Stimulated activated CD4-positive, alpha-beta T cell treated with anti-CD3 and anti-CD28 coated beads, TNF-alpha, amount 100 ng/mL, for 24 hours (primary cell): Measurements from ENCODE around the gene SAMD4A.

Experiments
- DNase-seq, 3 experiments: peaks; one replicate each; pipeline ENCODE4 v3.0.0-alpha.2; 2020; ENCODE audit warnings: low read depth in 3 of 3

Gene SAMD4A

DNA sequence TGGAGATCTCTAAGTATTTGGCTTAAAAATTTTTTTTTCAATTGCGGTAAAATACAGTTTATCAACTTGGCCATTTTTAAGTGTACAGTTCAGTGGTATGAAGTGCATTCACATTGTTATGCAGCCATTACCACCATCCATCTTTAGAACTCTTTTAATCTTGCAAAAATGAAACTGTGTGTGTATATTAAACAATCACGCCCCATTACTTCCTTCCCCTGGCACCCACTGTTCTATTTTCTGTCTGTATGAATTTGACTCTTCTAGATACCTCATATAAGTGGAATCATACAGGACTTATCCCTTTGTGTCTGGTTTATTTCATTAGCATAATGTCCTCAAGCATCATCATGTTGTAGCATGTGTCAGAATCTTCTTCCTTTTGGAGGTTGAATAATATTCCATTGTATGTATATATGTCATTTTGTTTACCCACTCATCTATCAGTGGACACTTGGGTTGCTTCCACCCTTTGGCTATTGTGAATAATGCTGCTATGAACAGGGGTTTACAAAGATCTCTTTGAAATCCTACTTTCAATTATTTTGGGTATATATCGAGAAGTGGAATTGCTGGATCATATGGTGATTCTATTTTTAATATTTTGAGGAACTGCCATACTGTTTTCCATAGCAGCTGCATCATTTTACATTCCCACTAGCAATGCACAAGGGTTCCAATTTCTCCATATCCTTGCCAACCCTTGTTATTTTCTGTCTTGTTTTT, 62.9 kb downstream of the SAMD4A start:
- no peak for DNase-seq

DNA sequence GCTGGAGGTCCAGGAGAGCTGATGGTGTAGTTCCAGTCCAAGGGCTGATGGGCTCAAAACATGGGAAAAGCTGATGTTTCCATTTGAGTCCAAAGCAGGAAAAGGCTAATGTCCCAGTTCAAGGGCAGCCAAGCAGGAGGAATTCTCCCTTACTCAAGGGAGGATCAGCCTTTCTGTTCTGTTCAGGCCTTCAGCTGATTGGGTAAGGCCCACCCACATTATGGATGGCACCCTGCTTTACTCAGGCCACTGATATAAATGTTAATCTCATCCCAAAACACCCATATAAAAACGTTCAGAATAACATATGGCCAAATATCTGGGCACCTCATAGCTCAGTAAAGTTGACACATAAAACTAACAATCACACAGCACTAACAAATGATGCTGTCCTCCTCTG, 64.1 kb downstream of the SAMD4A start:
- DNase-seq = no peak

DNA sequence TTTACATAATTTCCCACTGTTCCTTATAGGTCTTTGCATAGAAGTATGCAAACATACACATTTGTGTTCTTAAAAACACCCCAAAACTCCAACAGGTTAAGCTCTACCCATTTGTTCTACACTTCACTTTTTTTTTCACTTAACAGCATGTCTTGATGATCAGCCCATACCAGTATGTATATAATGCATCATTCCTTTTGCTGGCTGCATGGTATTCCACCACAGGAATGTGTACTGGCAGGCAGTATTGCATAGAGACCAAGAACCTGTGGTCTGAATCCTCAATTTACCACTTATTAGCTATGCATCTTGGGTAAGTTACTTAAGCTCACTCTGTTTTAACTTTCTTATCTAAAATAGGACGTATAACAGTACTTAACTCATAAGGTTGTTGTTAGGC, 65.5 kb downstream of the SAMD4A start:
- no peak for DNase-seq

GRCh38 chr14:54633076-54633475, 66.1 kb downstream of the SAMD4A start:
- no peak for DNase-seq

- DNase-seq = no peak
Measured at GRCh38 chr14:54637270-54638134, 70.6 kb downstream of the SAMD4A start.

DNA sequence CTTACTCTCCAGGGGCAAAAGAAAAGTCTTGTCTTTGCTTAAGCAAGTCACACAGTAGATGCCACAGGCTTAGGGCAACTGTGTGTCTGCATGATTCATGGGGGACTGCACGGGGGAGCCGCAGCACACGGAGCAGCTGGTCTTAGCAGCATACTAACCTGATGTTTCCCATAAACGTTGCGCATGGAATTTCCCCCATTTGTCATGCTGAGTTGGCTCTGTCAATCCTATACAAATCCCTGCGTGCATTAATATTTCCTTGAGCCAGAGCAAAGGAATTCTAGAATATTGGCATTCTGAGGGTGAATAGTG, 71.2 kb downstream of the SAMD4A start:
- DNase-seq = no peak

DNA sequence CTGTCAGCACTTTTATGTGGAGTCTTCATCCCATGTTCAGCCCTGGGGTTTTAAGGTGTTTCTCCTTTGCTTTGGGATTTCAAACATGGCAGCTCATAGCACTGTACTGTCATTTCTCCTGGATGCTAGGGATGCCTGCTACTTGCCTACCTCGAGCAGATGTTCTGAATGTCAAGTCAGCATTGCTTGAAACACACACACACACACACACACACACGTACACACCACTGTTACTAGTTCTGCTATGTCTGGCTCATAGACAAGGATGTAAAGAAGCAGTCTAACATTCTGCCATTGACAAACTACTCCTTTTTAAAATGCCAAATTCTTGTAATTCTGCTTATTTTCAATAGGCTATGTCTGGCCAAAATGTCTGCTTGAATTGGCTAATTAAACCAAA, 72.7 kb downstream of the SAMD4A start:
- DNase-seq = no peak

GRCh38 chr14:54640506-54640905, 73.6 kb downstream of the SAMD4A start:
- DNase-seq = no peak

DNA sequence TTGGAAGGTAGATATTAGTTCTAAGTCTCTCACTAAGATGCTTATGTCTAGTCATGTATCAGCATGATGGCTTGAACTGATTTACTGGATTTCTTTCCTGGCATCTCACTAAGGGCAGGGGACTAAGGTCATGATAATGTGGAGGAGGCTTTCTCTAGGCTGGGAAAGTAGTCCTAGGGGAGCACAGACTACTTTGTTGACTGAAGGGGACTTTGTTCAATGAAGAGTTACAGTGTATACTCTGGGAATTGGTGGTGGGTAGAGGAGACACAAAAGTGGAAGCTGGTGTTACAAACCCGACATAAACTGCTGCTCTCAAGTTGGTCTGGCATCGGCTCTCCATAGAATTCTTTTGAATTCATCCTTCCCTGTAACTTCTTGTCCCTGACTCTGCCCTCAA, 75.2 kb downstream of the SAMD4A start:
- no peak for DNase-seq

DNA sequence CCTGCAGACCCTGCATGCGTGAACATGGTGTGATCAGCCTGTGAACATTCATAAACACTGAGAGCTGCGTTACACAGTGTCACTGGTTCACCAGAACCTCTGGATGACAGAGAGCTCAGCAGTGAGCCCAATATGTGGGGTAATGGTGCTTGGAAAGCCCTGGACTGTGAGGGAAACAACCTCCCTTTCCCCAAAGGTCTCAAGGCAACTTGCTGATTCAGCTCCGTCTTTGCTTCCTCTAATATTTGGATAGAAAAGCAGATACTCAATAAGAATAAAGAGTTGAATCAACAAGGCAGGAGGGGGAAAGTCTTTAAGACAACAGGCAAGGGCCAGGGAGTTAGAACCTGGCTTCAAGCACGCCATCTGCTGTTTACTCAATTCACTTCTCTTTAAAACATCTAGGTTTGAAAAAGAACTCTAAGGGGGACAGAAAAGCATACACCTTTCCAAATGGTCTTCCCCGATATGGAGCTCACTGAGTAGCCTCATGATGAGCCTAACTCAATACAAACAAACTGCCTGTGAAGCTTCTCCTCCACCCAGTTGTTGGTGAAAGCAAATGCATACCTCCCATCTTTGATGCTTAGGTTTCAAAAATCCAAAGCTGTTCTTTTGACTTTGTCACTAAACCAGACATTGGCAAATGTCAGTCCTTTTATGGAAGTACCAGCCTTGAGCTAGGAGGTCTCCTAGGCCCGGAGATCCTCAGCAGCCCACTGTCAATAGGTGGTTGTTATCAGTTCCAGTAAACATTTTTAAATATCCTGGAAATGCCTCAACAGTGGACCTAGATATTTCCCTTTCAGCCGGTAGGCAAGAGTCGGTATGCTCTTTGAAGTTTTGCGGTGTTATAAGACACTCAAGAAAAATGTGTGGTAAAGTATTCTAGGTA, 76.1 kb downstream of the SAMD4A start:
- DNase-seq = no peak

GRCh38 chr14:54643696-54644176, 76.8 kb downstream of the SAMD4A start:
- no peak for DNase-seq

GRCh38 chr14:54645639-54646038, 78.7 kb downstream of the SAMD4A start:
- DNase-seq = no peak

DNA sequence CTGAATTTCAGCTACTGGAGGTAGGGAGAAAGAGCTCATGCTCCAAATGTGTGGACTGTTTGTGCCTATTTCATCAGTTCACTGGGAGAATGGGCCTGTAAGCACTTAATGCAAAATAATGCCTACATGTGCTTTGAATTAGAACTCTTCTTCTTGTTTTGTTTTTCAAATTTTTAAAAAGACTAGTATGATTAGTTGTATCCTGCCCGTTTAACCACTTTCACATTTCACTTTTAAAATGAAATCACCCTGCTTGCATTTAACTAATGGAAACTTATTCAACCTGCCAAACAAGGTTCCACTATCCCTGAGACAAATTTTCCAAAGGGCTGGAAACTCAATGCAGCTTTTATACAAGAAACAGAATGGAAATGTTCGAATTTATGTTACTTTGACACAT, 79.7 kb downstream of the SAMD4A start:
- DNase-seq = no peak

DNA sequence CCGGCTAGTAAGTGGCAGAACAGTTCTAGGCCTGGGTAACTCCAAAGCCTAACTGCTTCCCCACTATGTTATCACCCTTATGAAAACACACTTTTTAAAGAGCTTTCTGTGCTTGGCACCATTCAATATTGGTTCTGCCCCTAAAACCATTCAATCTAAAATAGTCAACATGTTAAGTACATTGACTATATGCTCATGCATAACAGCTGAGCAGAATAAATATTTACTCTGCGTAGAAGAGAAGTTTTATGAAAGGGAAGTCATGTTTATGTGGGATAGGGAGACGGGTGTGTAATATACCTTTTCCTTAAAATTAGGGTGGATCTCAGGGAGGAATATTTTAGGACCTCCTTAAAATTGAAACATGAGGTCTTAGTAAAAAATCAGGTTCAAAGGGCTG, 80.5 kb downstream of the SAMD4A start:
- DNase-seq = no peak

- no peak for DNase-seq
Measured at GRCh38 chr14:54649056-54649455, 82.1 kb downstream of the SAMD4A start.

DNA sequence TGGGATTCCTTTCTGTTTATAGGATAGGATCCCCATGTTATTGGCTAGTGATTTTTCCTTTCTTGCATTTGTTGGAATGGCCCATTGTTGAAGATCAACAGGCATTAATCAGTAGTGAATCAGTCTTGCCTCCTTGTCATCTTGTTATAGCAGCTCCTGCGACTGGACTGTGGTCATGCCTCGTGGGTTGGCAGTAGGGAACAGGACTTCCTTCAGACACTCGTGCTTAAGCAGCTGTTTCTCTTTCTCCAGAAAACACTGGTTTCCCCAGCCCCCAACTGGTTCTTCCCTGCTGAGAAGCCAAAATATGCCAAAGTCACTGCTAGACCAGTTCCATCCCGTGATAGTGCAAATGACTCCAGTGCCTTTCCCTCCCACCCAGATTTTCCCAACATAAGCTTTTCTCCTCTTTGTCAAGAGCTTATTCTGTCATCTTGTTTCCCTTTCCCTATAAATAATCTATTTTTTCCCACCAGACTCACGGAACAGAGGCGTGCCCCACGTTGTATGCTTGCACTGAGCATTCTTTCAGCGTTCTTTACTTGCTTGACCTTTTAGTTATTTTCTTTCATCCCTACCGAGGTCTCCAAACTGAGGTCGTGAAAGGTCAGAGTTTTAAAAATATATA, 83.5 kb downstream of the SAMD4A start:
- no peak for DNase-seq

- DNase-seq = no peak
Measured at GRCh38 chr14:54650959-54651351, 84.0 kb downstream of the SAMD4A start.

DNA sequence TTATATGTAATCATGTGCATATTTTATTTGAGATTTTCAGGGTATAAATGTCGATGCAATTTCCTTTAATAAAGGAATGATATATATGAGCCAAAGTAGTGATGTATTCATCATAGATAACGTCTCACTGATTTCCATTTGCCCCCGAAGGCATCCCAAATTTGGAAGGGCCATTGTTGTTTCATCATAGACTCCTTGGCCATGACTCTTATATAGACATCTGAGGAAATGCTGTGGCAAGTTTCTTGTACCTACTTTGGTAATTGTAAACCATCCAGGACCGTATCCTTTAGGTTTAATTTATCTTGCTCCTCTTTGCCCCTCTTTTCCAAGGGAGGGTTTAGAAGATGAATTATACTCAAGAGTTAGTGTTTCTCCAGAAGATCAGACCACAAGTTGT, 84.7 kb downstream of the SAMD4A start:
- no peak for DNase-seq

GRCh38 chr14:54652188-54652587, 85.3 kb downstream of the SAMD4A start:
- no peak for DNase-seq

GRCh38 chr14:54652605-54653052, 85.7 kb downstream of the SAMD4A start:
- no peak for DNase-seq

DNA sequence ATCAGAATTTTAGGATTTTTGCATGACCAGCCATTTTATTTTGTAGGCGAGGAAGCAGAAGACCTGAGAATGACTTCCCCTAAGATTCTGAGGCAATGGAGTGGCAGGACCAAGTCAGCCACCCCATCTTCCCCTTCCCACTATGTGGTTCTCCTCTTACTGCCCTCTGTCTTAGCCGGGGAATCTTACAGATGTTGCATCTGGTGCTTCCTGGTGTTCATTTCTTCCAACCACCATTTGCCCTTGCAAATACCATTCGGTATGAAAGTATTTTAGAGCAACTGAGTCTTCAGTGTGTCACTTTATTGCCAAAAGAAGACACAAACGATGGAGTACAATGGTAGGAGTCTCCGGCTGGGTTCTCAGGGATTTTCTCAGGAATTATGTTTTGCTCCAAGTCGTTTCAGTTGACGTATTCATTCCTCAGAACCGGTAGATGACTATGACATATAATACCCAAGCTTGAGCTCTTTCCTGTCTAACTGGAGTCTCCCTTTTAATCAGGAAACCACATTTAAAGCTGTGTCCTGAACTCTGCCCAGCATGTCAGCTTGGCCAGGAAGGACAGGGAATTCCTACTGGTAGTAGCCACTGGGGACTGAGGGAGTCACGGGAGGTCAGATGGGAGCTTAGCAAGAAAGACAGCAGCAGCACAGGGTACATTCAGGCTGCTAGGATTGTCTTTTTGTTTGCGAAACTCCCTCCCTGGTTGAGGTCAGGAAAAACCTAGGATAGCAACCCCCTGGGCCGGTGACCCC, 87.0 kb downstream of the SAMD4A start:
- DNase-seq = no peak
